Adrenal gland (tissue), 12 donors: ENCODE results near the gene NHLH1. TPM values are rescaled to one million over a fixed set of nuclear protein-coding genes. Genes with fewer than 3 reads are reported as not detected.
A peak's percentile ranks its signal among the peaks of the same experiment; 100 is the strongest.

Experiments used
- DNase-seq, 7 donors: peaks; one replicate each; pipeline ENCODE4 v3.0.0-alpha.2; 2019 to 2020
- H3K27ac ChIP-seq, 5 donors: fragments of 200-600 bp; sonication (generic) in 4 of 5; 1 replicate in 3 of 5; 2 replicates in 2 of 5; pipeline versions ENCODE4 v1.5.1 to v1.8.0; 2016 to 2020; ENCODE audit warnings: mild to moderate bottlenecking in 1 of 5
- H3K27me3 ChIP-seq: fragments of 200-600 bp; 2 replicates; pipeline ENCODE4 v1.8.0; 2021
- H3K36me3 ChIP-seq, 2 donors: fragments of 200-600 bp; replicated peaks in 1 of 2; 1 replicate in 1 of 2; 2 replicates in 1 of 2; pipeline versions ENCODE4 v1.5.1 to v1.8.0; 2018 to 2022
- H3K4me1 ChIP-seq, 2 donors: fragments of 200-600 bp; replicated peaks in 1 of 2; 1 replicate in 1 of 2; 2 replicates in 1 of 2; pipeline versions ENCODE4 v1.5.1 to v1.8.0; 2018 to 2021
- H3K4me3 ChIP-seq, 4 donors: fragments of 200-600 bp; sonication (generic) in 3 of 4; one replicate each; pipeline ENCODE4 v1.5.1; 2016 to 2018
- H3K9me3 ChIP-seq, 3 donors: fragments of 200-600 bp; sonication (generic) in 1 of 3; replicated peaks in 1 of 3; 1 replicate in 2 of 3; 2 replicates in 1 of 3; pipeline versions ENCODE4 v1.5.1 to v1.8.0; 2016 to 2021
- POLR2A ChIP-seq, 2 donors: fragments of 450-650 bp; IDR thresholded peaks; one replicate each; pipeline ENCODE4 v1.6.1; 2017; ENCODE audit warnings: antibody characterized with exemption in 2 of 2, mild to moderate bottlenecking in 2 of 2, moderate library complexity in 1 of 2
- whole genome bisulfite sequencing, 4 donors: extraction: QIAGEN DNeasy Blood & Tissue Kit in 2 of 4; methylation state at CpG; one replicate each; pipeline versions ENCODE4 v1.1.5 to v1.1.7; 2013 to 2017; 5-methylcytosine and 5-hydroxymethylcytosine counted together
- intact Hi-C, 2 donors: fragments of 100-400 bp; cut with DNase I; formaldehyde crosslinking; loops; one replicate each; pipeline versions ENCODE4 v1.14.1 to v1.15.0; 2022 to 2023
- polyA plus RNA-seq, 3 donors: library from polyadenylated mRNA; stranded (reverse); fragments of 200-250 nt in 2 of 3; fragments of 350-450 nt in 1 of 3; fragmentation: Illumina TruSeq in 1 of 3; extraction: RNeasy Lipid Tissue Mini Kit (QIAGEN cat#74804) in 1 of 3; gene quantifications; one replicate each; pipeline ENCODE4 v1.2.3, GENCODE V29; 2013 to 2014
- total RNA-seq, 9 donors: library from RNA; depleted of rRNA in 4 of 9; stranded (reverse); fragments of >200 nt in 4 of 9; fragments of 120-200 nt in 1 of 9; fragmentation: NEBNext Ultra II Directional in 1 of 9; extraction: Animal tissue kit (Norgen Biotek cat#: 25700) in 1 of 9; gene quantifications; one replicate each; pipeline versions ENCODE4 v1.1.0 to v1.2.4, GENCODE V29; 2013 to 2023
- TF ChIP-seq, protein P1 (sequence below), 6 experiments: fragments of 450-650 bp in 4 of 6; fragments of 200-600 bp in 2 of 6; sonication (generic) in 1 of 6; IDR thresholded peaks; 1 replicate in 5 of 6; 2 replicates in 1 of 6; pipeline versions ENCODE4 v1.5.1 to v1.8.0; 2016 to 2021; ENCODE audit warnings: antibody characterized with exemption in 6 of 6, mild to moderate bottlenecking in 2 of 6, moderate library complexity in 1 of 6
- donor health status: healthy with polysubstance abuse.
- donor health status: Bipolar disorder and iron deficiency.
- donor health status: DM: yes; HTN: yes; CAD: no.
- donor health status: DM: no; HTN: no; CAD: no.
- donor health status: DM: no; HTN: no; CAD: no.
- donor health status: DM: yes; HTN: yes; CAD: no.

NHLH1 gene
- total and polyA plus RNA-seq, 12 donors: 0.16 to 0.46 (median 0.24) TPM; not detected in 7

DNA sequence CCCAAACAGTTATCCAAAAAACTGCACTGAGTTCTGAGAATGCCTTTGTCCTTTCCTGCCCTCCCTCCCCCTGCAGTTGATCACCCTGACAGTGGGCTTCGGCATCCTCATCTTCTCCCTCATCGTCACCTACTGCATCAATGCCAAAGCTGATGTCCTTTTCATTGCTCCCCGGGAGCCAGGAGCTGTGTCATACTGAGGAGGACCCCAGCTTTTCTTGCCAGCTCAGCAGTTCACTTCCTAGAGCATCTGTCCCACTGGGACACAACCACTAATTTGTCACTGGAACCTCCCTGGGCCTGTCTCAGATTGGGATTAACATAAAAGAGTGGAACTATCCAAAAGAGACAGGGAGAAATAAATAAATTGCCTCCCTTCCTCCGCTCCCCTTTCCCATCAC is 8.8 kb upstream of the NHLH1 start:
- Histone ChIP-seq H3K4me1 (no peaks in the 10 kb centered on the region), H3K27ac (no peak overlapping the region), H3K4me3 (no peak overlapping the region), H3K9me3 (no peaks in the 10 kb centered on the region), H3K27me3 (no peaks in the 10 kb centered on the region), H3K36me3 (peaks cover 0 to 58% of the 10 kb centered on the region in 2 donors)
- intact Hi-C loops: no loop called here
- no peak for DNase-seq
- TF ChIP-seq, protein P1, sequence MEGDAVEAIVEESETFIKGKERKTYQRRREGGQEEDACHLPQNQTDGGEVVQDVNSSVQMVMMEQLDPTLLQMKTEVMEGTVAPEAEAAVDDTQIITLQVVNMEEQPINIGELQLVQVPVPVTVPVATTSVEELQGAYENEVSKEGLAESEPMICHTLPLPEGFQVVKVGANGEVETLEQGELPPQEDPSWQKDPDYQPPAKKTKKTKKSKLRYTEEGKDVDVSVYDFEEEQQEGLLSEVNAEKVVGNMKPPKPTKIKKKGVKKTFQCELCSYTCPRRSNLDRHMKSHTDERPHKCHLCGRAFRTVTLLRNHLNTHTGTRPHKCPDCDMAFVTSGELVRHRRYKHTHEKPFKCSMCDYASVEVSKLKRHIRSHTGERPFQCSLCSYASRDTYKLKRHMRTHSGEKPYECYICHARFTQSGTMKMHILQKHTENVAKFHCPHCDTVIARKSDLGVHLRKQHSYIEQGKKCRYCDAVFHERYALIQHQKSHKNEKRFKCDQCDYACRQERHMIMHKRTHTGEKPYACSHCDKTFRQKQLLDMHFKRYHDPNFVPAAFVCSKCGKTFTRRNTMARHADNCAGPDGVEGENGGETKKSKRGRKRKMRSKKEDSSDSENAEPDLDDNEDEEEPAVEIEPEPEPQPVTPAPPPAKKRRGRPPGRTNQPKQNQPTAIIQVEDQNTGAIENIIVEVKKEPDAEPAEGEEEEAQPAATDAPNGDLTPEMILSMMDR (IDR thresholded peaks at IDR 0.05): no peak
- WGBS, 4 donors: 80 to 90% (median 86%) methylated on average over 4 of the region's 4 CpGs

DNA sequence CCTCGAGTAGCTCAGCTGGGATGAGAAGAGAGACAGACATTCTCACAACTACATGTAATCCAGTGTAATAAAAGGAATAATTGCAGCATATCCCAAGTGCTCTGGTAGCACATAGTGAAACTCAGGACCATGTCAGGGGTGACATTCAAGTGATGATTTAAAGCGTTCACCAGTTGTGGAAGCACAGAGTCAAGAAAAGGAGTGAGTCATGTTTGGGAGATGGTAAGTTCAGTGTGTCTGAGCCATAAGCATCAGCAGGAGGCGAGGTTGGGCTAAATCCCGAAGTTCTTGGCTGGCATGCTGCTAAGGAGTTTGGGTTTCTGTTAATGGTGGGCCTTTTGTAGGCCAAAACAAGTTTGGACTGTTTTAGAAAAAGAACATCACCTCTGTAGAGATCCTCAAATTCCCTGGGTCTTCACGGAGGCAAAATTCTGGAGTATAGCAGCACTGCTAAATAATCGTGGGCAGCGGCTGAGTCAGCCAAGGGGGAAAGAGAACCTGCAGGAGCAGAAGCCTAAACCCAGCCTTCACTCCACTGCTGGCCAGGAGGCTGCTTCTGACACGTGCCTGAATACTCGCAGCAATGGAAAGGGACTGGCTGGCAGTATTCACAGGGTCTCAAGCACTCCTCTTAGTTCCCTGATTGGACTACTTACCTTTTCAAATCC is 7.2 kb upstream of the NHLH1 start:
- intact Hi-C loops: no loop called here
- Histone ChIP-seq H3K27me3 (no peaks in the 10 kb centered on the region), H3K4me3 (no peak overlapping the region), H3K27ac (no peak overlapping the region), H3K4me1 (no peaks in the 10 kb centered on the region), H3K36me3 (peaks cover 0 to 42% of the 10 kb centered on the region in 2 donors), H3K9me3 (no peaks in the 10 kb centered on the region)
- TF ChIP-seq, protein P1 (IDR thresholded peaks at IDR 0.05): no peak
- no peak for TF ChIP-seq POLR2A (IDR thresholded peaks at IDR 0.05)
- WGBS, 4 donors: 80 to 88% (median 87%) methylated on average over 8 to 9 of the region's 9 CpGs
- no peak for DNase-seq

DNA sequence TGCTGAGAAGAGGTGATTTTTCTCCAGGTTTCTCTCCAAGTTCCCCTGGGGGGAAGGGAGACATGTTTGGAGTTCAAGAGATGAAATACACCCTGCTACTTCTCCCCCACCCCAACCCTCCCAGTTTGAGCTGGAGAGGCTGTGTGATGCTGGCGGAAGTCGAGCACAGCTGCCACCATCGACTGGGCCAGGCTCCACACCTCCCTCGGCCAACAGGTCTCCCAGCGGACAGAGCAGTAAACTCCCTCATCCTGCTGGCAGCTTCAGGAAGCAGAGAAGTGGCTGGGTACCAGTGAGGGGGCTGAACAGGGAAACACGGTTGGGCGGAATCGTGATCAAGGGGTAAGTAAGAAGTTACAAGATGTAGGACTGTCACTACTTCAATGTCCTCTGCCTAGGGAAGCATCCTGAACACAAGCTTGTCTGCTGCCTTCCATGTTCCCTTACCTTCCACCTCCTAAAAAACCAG is 6.6 kb upstream of the NHLH1 start:
- peaks cover 0 to 36% of the 10 kb centered on the region in 2 donors for H3K36me3 ChIP-seq
- WGBS, 4 donors: 88 to 96% (median 91%) methylated on average over 4 to 8 of the region's 8 CpGs

GRCh38 chr1:160361199-160361598 is 5.7 kb upstream of the NHLH1 start:
- TF ChIP-seq, protein P1 (IDR thresholded peaks at IDR 0.05): no peak
- no peak for TF ChIP-seq POLR2A (IDR thresholded peaks at IDR 0.05)
- no peaks in the 10 kb centered on the region for H3K27me3 ChIP-seq

More for the DNA sequence above, 6.6 kb upstream of the NHLH1 start:
- Histone ChIP-seq H3K27me3 (no peaks in the 10 kb centered on the region), H3K4me3 (no peak overlapping the region), H3K9me3 (no peaks in the 10 kb centered on the region), H3K27ac (no peak overlapping the region), H3K4me1 (no peaks in the 10 kb centered on the region)
- no peak for TF ChIP-seq POLR2A (IDR thresholded peaks at IDR 0.05)
- TF ChIP-seq, protein P1 (IDR thresholded peaks at IDR 0.05): no peak
- intact Hi-C loops: no loop called here
- peak in 1 of 7 donors; percentile 21 for DNase-seq

More at GRCh38 chr1:160361199-160361598, 5.7 kb upstream of the NHLH1 start:
- intact Hi-C loops: no loop called here
- peaks cover 0 to 27% of the 10 kb centered on the region in 2 donors for H3K36me3 ChIP-seq
- H3K9me3 ChIP-seq: no peaks in the 10 kb centered on the region
- H3K4me1 ChIP-seq: no peaks in the 10 kb centered on the region
- 81 to 92% (median 84%) methylated on average over 2 of the region's 2 CpGs for WGBS, 4 donors
- H3K27ac ChIP-seq: no peak overlapping the region
- H3K4me3 ChIP-seq: no peak overlapping the region
- DNase-seq: no peak
